GM18870 (cell line): ENCODE data around the gene WHAMM.
"Not testable (repeated sequence)": the region's sequence is repeated elsewhere in the genome, so short reads cannot be mapped to it uniquely, and the experiment has no call there.

Experiments used
- ATAC-seq: cut with Tn5 transposase; IDR thresholded peaks from one replicate; pipeline ENCODE4 v1.9.1; 2021; ENCODE audit warnings: moderate library complexity; ENCODE audit not compliant: unreplicated experiment

Gene WHAMM, protein sequence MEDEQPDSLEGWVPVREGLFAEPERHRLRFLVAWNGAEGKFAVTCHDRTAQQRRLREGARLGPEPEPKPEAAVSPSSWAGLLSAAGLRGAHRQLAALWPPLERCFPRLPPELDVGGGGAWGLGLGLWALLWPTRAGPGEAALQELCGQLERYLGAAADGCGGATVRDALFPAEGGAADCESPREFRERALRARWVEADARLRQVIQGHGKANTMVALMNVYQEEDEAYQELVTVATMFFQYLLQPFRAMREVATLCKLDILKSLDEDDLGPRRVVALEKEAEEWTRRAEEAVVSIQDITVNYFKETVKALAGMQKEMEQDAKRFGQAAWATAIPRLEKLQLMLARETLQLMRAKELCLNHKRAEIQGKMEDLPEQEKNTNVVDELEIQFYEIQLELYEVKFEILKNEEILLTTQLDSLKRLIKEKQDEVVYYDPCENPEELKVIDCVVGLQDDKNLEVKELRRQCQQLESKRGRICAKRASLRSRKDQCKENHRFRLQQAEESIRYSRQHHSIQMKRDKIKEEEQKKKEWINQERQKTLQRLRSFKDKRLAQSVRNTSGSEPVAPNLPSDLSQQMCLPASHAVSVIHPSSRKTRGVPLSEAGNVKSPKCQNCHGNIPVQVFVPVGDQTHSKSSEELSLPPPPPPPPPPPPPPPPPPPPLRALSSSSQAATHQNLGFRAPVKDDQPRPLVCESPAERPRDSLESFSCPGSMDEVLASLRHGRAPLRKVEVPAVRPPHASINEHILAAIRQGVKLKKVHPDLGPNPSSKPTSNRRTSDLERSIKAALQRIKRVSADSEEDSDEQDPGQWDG

DNA sequence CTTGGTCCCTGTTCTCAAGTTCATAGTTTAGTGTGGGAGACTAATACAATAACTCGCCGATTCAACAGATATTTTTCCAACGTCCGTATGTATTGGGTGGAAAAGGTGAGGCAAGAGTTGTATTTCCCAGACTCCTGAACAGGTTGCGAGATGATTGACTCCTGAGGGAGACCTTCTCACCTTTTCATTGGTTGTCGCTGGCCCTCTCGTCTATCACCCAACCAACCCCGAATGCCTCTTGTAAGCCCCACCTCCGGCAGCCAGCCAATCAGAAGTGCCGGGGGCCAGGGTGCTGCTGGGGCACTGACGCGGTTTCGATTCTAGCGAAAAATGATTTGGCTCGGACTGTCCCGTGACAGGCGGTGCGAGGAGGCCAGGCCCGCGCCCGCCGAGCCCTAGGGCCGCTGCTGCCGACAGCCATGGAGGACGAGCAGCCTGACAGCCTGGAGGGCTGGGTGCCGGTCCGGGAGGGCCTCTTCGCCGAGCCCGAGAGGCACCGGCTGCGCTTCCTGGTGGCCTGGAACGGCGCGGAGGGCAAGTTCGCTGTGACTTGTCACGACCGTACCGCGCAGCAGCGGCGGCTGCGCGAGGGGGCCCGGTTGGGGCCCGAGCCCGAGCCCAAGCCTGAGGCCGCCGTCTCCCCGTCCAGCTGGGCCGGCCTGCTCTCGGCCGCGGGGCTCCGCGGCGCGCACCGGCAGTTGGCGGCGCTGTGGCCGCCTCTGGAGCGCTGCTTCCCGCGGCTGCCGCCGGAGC is at the start of gene WHAMM:
Gene WHAMM (plus strand): TSS at position 321 of the 753 bp plus-strand sequence. CDS start 99 bp downstream, at position 420.
- peak; percentile 79 for ATAC-seq

DNA sequence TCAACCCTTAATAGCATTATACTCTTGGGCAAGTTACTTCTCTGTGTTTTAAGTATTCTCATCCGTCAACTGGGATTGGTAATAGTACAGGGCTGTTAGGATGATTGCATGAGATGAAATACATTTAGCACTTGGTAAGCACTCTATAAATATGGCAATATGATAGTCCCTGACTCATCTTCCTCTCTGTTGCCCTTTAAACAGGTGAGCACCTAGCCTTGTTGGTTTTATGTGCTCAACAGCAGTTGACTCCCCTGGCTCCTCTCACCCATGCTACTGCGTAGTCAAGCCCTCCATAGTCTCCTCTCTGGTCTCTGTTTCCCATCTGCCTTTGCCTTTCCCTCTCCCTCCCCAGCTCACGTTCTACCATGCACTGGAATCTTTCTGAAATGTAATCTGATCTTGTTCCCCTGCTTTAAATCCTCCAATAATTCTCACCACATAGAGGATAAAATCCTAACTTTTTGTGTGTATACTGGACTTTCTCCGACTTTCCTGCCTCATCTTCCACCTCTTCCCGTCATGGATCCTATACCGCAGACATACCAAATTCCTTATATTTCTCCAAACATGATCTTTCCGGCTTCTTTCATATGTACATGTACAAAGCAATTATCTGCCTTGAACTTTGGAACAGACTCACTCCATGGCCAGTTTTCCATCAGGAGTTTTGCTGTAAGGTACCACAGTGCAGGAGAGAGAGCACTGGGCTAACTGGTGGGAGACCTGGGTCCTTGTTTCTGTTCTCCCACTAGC is 45.9 kb upstream of the WHAMM start:
- no peak for ATAC-seq

DNA sequence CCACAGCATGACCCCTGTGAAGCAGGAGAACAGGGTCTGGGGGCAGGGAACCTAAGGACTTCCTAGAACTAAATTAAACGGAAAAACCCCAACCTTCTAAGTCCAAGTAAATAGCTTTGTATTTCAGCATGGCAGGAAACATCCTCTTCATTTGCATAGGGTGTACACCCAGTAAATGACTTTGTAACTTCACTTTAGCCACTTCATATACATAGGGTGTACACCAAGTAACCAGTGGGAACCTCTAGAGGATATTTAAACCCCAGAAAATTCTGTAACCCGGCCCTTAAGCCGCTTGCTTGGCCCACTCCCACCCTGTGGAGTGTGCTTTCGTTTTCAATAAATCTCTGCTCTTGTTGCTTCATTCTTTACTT is 45.3 kb upstream of the WHAMM start:
- no peak for ATAC-seq

DNA sequence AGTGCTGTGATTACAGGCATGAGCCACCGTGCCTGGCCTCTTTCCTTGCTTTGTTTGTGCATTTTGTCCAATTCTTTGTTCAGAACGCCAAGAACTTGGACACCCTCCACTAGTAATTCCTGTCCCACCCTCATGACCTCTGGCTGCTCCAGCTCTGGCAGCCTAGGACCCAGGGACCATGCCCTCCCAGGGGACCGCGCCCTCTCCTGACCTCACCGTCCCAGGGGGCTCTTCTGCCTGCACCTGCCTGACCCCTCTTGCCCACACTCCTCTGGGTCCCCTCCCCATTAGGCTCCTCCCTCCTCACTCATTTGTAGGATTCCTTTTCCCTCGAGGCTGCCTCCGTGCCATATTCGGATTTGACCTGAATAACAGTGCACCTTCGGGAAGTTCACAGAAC is 44.7 kb upstream of the WHAMM start:
- no peak for ATAC-seq

DNA sequence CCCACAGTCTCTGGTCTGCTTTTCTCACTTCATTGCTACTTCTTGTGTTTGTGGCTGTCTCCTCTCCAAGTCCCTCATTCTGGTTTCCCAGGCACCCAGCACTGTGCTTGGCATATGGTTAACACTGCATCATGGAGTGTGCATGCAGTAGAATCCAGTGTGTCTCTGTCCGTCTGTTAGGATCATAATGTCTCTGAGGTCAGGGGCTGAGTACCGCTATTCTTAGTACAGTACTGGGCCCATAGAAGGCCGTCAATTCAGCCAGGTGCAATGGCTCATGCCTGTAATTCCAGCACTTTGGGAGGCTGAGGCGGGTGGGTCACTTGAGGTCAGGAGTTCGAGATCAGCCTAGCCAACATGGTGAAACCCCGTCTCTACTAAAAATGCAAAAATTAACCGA is 43.2 kb upstream of the WHAMM start:
- ATAC-seq: not testable (repeated sequence)

DNA sequence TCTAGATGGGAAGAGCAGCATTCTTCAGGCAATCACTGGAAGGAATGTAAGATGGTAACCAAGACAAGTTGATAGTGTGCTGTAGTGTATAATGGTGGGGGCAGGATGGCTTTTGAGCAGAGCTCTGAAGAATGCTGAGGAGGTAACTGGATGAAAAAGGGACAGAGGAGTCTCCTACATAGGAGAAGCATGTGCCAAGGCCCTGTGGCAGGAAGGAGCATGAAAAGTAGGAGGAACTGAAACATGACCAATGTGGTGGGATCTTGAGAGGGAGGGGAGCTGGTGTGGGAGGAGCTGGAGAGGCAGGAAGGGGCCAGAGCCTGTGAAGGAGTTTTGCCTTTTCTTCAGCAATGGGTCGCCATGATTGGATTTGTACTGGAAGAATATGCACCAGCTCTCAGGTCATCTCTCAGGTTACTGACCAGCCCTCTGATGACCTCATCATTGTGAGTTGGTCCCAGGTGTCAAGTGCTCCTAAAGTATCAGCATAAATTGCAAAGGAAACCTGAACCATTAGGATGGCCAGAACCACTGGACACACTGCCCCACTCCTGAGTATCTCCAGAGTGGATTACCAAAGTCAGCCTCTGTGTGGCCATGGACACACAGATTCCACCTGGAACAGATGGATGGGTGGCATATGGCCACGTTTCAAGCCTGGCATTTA is 42.1 kb upstream of the WHAMM start:
- no peak for ATAC-seq

DNA sequence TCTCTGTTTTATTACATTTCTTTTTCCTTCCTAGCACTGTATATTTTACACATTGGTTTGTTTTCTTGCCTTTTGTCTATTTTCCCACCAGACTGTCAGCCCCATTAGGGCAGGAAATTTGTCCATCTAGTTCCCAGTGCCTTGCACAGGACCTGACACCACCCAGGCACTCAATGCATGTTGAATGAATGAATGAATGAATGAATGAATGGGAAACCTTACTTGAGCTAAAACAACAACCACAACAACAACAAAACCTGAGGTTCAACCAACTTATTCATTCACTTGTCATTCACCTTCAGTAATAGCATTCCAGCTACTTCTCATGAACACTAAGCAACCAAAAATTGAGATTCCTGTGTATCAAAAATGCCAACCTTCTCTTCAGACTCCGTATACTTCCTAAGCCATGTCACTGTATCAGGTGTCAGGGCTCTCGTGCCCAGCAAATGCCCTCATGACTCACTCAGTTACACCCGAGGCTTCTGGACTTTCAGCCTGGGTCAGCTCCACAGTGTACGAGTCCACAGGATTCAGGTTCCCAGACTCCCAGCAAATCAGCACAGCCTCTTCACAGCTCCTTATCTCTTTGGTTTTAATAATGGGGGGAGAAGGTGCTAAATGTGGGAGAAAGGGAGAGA is 40.9 kb upstream of the WHAMM start:
- ATAC-seq: no peak

DNA sequence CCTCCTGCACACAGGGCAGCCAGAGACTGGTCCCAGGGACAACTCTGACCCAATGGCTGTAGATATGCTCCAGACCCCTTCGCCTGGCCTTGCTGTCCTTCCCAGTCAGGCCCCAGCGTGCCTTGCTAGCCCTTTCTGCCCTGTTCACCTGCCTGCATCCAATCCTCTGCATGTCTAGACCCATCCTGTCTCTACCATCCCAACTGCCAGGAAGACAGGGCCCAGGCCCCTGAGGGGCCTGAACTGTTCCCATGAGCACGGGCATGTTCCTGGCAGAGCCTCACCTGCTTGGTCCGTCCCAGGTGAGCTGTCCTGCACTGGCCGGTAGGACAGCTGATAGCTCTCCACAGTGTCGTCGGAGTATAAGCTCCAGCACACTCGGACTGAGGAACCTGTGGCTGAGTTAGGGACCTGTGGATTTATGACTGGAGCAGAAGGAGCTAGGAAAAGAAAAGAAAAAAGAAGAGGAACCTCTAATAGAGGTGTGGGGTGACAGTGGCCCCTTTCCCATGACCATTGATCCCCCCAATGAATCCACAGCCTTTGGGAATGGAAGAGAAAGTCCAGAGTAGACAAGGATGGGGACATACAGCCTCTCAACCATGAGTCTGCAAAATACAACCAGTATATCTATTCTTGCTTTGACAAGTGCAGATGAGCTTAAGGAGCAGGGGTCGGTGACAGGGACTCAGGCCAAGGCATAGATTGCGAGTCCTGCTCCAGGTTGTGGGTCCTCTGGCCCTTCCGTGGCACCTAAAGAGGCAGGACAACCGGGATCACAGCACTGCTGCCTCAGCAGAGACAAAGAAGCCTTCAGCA is 37.4 kb upstream of the WHAMM start:
- no peak for ATAC-seq

DNA sequence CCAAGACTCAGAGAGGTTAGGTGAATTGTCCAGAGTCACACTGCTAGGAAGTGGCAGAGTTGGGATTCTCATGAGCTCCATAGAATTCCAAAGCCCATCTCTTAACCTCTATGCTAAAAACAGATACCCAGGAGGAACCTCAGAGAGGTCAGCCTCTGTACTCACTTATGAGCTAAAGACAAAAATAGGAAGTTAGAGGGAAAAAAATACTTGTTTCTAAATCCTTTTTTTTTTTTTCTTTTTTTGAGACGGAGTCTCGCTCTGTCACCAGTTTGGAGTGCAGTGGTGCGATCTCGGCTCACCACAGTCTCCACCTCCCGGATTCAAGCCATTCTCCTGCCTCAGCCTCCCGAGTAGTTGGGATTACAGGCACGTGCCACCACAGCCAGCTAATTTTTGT is 34.9 kb upstream of the WHAMM start:
- ATAC-seq: no peak

DNA sequence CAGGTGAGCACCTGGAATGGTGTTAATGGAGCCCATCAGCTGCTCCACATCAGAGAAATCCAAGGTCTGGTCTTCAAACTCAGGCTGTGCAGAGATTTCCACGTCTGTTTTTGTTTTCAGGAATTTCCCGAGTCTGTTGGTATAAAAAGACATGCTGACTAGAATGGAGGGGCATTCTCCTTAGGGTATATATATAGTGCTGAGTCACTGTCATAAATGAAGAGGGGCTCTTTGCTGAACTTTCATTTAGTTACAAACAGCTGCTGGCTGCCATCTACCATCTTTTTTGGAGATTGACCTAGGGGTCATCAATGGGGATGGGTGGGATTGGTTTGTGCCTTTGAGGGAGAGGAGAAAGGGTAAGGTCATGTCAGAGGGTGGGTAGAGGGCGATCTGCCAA is 30.7 kb upstream of the WHAMM start:
- ATAC-seq: no peak

DNA sequence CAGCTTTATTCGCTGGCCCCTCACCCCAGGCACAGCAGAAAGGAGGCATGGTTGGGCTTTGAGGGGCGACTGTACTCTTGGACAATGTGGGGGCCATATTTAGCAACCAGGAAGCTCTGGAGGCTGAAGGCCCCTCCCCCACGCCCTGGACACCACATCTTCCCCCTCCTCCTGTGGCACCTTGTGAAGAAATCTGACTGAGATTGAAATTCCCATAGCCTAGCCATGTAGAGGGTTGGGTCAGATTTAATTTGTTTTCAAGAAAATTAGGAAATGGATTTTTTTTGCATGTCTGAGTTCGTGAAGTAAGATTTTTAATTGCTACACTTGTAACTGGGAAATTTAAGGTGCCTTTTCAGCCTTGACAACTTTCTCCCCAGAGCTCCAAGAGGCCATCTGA is 28.1 kb upstream of the WHAMM start:
- ATAC-seq: no peak

DNA sequence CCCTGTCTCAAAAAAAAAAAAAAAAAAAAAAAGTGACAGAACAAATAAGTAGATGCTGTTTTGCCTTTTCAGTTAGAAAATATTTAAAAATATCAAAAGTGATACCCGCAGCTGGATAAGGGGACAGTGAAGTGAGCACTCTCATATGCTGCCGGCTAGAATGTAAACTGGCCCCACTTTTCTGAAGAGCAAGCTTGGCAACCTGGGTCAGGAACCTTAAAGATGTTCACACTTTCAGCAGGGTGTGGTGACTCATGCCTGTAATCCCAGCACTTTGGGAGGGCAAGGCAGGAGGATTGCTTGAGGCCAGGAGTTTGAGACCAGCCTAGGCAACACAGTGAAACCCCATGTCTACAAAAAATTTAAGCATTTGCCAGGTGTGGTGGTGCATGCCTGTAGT is 20.9 kb upstream of the WHAMM start:
- no peak for ATAC-seq

DNA sequence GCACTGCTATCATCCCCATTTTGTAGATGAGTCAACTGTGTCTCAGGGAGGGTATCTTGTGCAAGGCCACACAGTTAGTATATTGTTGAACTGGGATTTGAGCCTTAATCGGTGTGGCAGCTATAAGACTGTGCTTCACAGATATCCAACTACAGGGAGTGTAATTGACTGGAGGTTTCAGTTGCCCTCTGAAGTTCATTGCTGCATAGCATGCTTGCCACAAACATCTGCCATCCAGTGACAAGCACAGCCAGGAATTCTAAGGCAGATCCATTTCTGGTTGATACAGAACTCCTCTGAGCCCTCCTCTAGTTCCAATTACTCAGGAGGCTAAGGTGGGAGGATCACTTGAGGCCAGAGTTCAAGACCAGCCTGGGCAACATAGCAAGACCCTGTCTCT is 19.9 kb upstream of the WHAMM start:
- no peak for ATAC-seq

DNA sequence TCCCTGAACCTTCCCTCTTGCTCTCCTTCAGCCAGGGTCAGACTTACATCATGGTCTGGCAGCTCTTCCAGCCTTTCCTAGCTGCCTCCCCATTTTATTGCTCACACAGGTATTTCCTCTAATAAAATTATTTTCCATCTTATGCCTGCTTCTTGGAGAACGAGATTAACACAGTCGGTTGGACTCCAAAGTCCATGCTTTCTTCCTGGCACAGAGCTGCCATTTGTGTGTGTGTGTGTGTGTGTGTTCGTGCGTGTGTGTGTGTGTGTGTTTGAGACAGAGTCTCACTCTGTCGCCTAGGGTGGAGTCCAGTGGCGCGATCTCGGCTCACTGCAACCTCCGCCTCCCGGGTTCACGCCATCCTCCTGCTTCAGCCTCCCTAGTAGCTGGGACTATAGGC is 19.1 kb upstream of the WHAMM start:
- no peak for ATAC-seq

DNA sequence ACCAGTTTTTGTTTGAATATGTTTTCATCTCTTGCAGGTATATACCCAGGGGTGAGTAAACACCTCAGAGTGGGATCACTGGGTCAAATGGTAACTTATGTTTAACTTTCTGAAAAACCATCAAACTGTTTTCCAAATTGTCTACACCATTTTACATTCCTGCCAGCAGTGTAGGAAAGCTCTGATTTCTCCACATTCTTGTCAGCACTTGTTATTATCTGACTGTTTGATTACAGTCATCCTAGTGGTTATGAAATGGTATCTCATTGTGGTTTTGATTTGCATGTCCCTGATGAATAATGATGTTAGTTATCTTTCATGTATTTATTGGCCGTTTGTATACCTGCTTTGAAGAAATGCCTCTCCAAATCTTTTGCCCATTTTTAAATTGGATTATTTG is 17.4 kb upstream of the WHAMM start:
- no peak for ATAC-seq

DNA sequence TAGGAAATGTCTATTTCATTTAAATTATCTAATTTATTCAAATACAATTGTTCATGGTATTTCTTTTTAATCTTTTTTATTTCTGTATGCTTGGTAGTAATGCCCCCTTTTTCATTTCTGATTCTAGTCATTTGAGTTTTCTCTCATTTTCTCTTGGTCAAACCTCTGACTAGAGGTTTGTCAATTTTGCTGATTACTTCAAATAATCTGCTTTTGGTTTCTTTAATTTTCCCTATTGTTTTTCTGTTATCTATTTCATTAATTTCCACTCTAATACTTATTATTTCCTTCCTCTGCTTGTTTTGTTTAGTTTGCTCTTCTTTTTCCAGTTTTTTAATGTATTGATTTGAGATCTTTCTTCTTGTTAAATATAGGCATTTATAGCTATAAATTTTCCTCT is 15.7 kb upstream of the WHAMM start:
- no peak for ATAC-seq

DNA sequence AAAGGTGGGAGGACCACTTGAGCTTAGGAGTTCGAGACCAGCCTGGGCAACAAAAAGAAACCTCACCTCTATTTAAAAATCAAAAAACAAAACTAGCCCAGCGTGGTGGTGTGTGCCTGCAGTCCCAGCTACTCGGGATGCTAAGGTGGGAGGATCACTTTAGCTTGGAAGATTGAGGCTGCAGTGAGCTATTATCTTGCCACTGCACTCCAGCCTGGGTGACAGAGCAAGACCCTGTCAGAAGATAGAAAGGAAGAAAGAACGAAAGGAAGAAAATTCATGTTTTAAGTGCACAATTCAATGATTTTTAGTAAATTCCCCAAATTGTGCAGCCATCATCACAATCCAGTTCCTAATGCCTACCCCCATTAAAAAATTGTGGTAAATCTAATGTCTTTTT is 11.3 kb upstream of the WHAMM start:
- ATAC-seq: no peak

DNA sequence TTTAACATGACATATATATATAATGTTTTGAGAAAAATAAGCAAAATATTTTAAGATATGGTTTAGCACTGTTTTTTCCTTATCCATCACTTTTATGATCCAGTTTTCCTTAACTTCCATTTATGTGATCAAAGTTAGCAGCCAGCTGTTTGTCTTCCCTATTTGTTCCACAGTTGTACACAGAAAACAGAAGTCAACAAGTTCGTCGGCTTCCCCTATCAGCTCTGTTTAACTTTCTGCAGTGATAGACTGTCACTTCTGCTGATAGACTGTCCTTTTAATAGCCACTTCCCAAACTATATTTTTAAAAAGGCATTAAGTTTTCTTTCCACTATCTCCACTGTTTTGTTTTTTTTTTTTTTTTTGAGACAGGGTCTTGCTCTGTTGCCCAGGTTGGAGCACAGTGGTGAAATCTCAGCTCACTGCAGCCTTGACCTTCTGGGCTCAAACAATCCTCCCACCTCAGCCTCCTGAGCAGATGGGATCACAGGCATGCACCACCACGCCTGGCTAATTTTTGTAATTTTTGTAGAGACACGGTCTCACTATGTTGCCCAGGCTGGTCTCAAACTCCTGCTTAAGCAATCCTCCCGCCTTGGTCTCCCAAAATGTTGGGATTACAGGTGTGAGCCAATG is 10.8 kb upstream of the WHAMM start:
- no peak for ATAC-seq
